Ramos (cell line): ENCODE measurements around the gene MAML1.

Source experiments
- in situ Hi-C: fragments of 300-500 bp; cut with MboI; formaldehyde crosslinking; loops from one replicate; pipeline ENCODE4 v1.14.3; 2022; ENCODE audit warnings: low sequenced_read_pairs; ENCODE audit not compliant: unreplicated experiment

MAML1 gene

GRCh38 chr5:179801304-179802206 lies 68.9 kb downstream of the MAML1 start:
- in situ Hi-C loops = no loop called here

GRCh38 chr5:179802207-179802883 lies 69.7 kb downstream of the MAML1 start:
- in situ Hi-C loops = no loop called here

- in situ Hi-C loops = no loop called here
Observed at GRCh38 chr5:179802950-179803562, 70.4 kb downstream of the MAML1 start.

GRCh38 chr5:179803651-179804554 lies 71.3 kb downstream of the MAML1 start:
- in situ Hi-C loops = no loop called here

GRCh38 chr5:179804555-179804947 lies 71.9 kb downstream of the MAML1 start:
- in situ Hi-C loops = no loop called here

- in situ Hi-C loops = no loop called here
Observed at GRCh38 chr5:179805070-179805528, 72.5 kb downstream of the MAML1 start.

GRCh38 chr5:179805529-179806249 lies 73.1 kb downstream of the MAML1 start:
- in situ Hi-C loops = no loop called here

- in situ Hi-C loops = no loop called here
Observed at GRCh38 chr5:179806250-179807048, 73.8 kb downstream of the MAML1 start, which contains the start of gene MGAT4B. TSS of gene MGAT4B (minus strand) at chr5:179806866. CDS start at chr5:179806583, 283 bp downstream.

GRCh38 chr5:179812135-179812825 lies 79.7 kb downstream of the MAML1 start:
- in situ Hi-C loops = no loop called here

GRCh38 chr5:179812997-179813607 lies 80.5 kb downstream of the MAML1 start:
- in situ Hi-C loops = no loop called here

- in situ Hi-C loops = no loop called here
Observed at GRCh38 chr5:179814090-179814489, 81.5 kb downstream of the MAML1 start.

GRCh38 chr5:179815491-179816249 lies 83.0 kb downstream of the MAML1 start:
- in situ Hi-C loops = no loop called here

- in situ Hi-C loops = no loop called here
Observed at GRCh38 chr5:179816401-179816795, 83.8 kb downstream of the MAML1 start.

- in situ Hi-C loops = no loop called here
Observed at GRCh38 chr5:179816796-179817469, 84.3 kb downstream of the MAML1 start.

GRCh38 chr5:179817470-179817840 lies 84.8 kb downstream of the MAML1 start:
- in situ Hi-C loops = no loop called here
